OCI-LY1 (cell line): ENCODE data around the gene RAB3GAP2.

Experiments
- H2AFZ ChIP-seq: fragments of 200-600 bp; sonication (generic), shearing (Covaris generic); 2 replicates; pipeline ENCODE4 v1.6.0; 2014; ENCODE audit warnings: antibody characterized with exemption, mild to moderate bottlenecking, low read length
- H3F3A ChIP-seq: fragments of 200-600 bp; sonication (generic), shearing (Covaris generic); 2 replicates; pipeline ENCODE4 v1.6.0; 2014; ENCODE audit warnings: mild to moderate bottlenecking, antibody characterized with exemption, low read length, moderate library complexity; ENCODE audit not compliant: insufficient read depth
- H3K27ac ChIP-seq: fragments of 200-600 bp; sonication (generic); 2 replicates; pipeline ENCODE4 v1.5.1; 2014; ENCODE audit warnings: low read length, mixed run types, mild to moderate bottlenecking, low read depth; ENCODE audit not compliant: poor library complexity, severe bottlenecking
- H3K27me3 ChIP-seq: fragments of 200-600 bp; sonication (generic); 2 replicates; pipeline ENCODE4 v1.6.0; 2014; ENCODE audit warnings: antibody characterized with exemption, mild to moderate bottlenecking, low read length, moderate library complexity; ENCODE audit not compliant: insufficient read depth
- H3K36me3 ChIP-seq: fragments of 200-600 bp; sonication (generic); 2 replicates; pipeline ENCODE4 v1.6.1; 2014; ENCODE audit warnings: mild to moderate bottlenecking, antibody characterized with exemption, low read length, moderate library complexity, mixed read lengths; ENCODE audit not compliant: insufficient read depth
- H3K4me1 ChIP-seq: fragments of 200-600 bp; sonication (generic); 2 replicates; pipeline ENCODE4 v1.5.1; 2014; ENCODE audit warnings: mild to moderate bottlenecking, low read length, moderate library complexity; ENCODE audit not compliant: insufficient read depth, severe bottlenecking
- H3K4me2 ChIP-seq: fragments of 200-600 bp; sonication (generic), shearing (Covaris generic); 2 replicates; pipeline ENCODE4 v1.6.1; 2014; ENCODE audit warnings: low read length
- H3K4me3 ChIP-seq: fragments of 200-600 bp; sonication (generic); 2 replicates; pipeline ENCODE4 v1.5.1; 2014; ENCODE audit warnings: low read length, low read depth, mild to moderate bottlenecking, mixed read lengths; ENCODE audit not compliant: poor library complexity, severe bottlenecking
- H3K79me2 ChIP-seq: fragments of 200-600 bp; shearing (Covaris generic); 2 replicates; pipeline ENCODE4 v1.6.1; 2016; ENCODE audit warnings: mixed run types, low read length, mixed read lengths; ENCODE audit not compliant: insufficient read depth
- H3K9ac ChIP-seq: fragments of 200-600 bp; sonication (generic), shearing (Covaris generic); 2 replicates; pipeline ENCODE4 v1.6.1; 2014; ENCODE audit warnings: mild to moderate bottlenecking, low read length, mixed read lengths
- H3K9me2 ChIP-seq: fragments of 200-600 bp; sonication (generic), shearing (Covaris generic); 2 replicates; pipeline ENCODE4 v1.6.1; 2014; ENCODE audit warnings: low read depth, mild to moderate bottlenecking, low read length, mixed read lengths
- H3K9me3 ChIP-seq: fragments of 200-600 bp; shearing (Covaris generic); 2 replicates; pipeline ENCODE4 v1.6.1; 2014; ENCODE audit warnings: low read length, mixed read lengths
- H4K20me1 ChIP-seq: fragments of 200-600 bp; sonication (generic), shearing (Covaris generic); 2 replicates; pipeline ENCODE4 v1.6.0; 2016; ENCODE audit warnings: mild to moderate bottlenecking, low read length; ENCODE audit not compliant: insufficient read depth
- EZH2 ChIP-seq: fragments of 200-600 bp; sonication (generic), shearing (Covaris generic); IDR thresholded peaks from 2 replicates; pipeline ENCODE4 v1.8.0; 2017; ENCODE audit warnings: borderline replicate concordance, mixed run types, mild to moderate bottlenecking, antibody characterized with exemption, low read length, moderate library complexity, mixed read lengths
- TF ChIP-seq, protein P1 (sequence below): fragments of 200-600 bp; sonication (generic), shearing (Covaris generic); IDR thresholded peaks from 2 replicates; pipeline ENCODE4 v1.5.1; 2017; ENCODE audit warnings: mild to moderate bottlenecking, antibody characterized with exemption, low read length, moderate library complexity, mixed read lengths

RAB3GAP2 gene

GRCh38 chr1:220283625-220284024 lies 11.4 kb upstream of the RAB3GAP2 start:
- Histone ChIP-seq H3K79me2 (no peaks in the 10 kb centered on the region), H3K9me2 (no peaks in the 10 kb centered on the region), H4K20me1 (no peaks in the 10 kb centered on the region), H3F3A (no peaks in the 10 kb centered on the region), H3K36me3 (no peaks in the 10 kb centered on the region), H3K4me1 (no peaks in the 10 kb centered on the region), H3K4me3 (no peak overlapping the region), H3K27ac (no peak overlapping the region), H2AFZ (no peak overlapping the region), H3K27me3 (no peaks in the 10 kb centered on the region), H3K4me2 (no peak overlapping the region), H3K9me3 (no peaks in the 10 kb centered on the region), H3K9ac (no peak overlapping the region)
- TF ChIP-seq EZH2: no peak
- TF ChIP-seq, protein P1, sequence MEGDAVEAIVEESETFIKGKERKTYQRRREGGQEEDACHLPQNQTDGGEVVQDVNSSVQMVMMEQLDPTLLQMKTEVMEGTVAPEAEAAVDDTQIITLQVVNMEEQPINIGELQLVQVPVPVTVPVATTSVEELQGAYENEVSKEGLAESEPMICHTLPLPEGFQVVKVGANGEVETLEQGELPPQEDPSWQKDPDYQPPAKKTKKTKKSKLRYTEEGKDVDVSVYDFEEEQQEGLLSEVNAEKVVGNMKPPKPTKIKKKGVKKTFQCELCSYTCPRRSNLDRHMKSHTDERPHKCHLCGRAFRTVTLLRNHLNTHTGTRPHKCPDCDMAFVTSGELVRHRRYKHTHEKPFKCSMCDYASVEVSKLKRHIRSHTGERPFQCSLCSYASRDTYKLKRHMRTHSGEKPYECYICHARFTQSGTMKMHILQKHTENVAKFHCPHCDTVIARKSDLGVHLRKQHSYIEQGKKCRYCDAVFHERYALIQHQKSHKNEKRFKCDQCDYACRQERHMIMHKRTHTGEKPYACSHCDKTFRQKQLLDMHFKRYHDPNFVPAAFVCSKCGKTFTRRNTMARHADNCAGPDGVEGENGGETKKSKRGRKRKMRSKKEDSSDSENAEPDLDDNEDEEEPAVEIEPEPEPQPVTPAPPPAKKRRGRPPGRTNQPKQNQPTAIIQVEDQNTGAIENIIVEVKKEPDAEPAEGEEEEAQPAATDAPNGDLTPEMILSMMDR: no peak

GRCh38 chr1:220281159-220281574 lies 8.9 kb upstream of the RAB3GAP2 start:
- H3K9me2 ChIP-seq: no peaks in the 10 kb centered on the region
- no peak overlapping the region for H3K9ac ChIP-seq
- no peak for TF ChIP-seq EZH2
- TF ChIP-seq, protein P1: peak; percentile 50
- H3K36me3 ChIP-seq: no peaks in the 10 kb centered on the region
- H4K20me1 ChIP-seq: no peaks in the 10 kb centered on the region
- no peak overlapping the region for H2AFZ ChIP-seq
- H3K4me2 ChIP-seq: no peak overlapping the region
- no peak overlapping the region for H3K4me3 ChIP-seq
- no peak overlapping the region for H3K27ac ChIP-seq
- H3K27me3 ChIP-seq: no peaks in the 10 kb centered on the region
- no peaks in the 10 kb centered on the region for H3K9me3 ChIP-seq
- no peaks in the 10 kb centered on the region for H3F3A ChIP-seq
- H3K4me1 ChIP-seq: no peaks in the 10 kb centered on the region
- no peaks in the 10 kb centered on the region for H3K79me2 ChIP-seq

DNA sequence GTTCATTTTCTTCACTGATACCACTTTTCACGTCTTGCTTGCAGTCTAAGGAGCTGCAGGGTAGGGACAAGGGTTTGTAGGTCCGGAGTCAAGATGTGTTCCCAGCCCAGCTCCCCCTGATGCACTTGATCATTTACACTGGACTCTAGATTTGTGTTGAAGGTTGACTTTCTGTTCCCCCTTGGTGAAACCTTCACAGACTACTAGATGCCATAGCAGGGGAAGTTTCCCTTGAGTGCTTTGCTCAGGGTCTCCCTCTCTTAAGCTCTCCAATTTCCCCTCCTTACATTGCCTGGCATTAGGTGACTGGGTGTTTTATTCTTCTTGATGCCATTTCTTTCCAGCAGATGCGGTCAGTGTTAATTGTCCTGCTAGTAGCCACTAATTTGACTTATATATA lies 8.0 kb upstream of the RAB3GAP2 start:
- Histone ChIP-seq H3F3A (no peaks in the 10 kb centered on the region), H3K9ac (no peak overlapping the region), H3K27ac (no peak overlapping the region), H3K9me2 (no peaks in the 10 kb centered on the region), H3K36me3 (no peaks in the 10 kb centered on the region), H3K79me2 (no peaks in the 10 kb centered on the region), H3K4me2 (no peak overlapping the region), H3K4me3 (no peak overlapping the region), H3K4me1 (no peaks in the 10 kb centered on the region), H4K20me1 (no peaks in the 10 kb centered on the region), H3K27me3 (no peaks in the 10 kb centered on the region), H3K9me3 (no peaks in the 10 kb centered on the region), H2AFZ (no peak overlapping the region)
- no peak for TF ChIP-seq EZH2
- TF ChIP-seq, protein P1: no peak
